Activated T-helper 17 cell treated with anti-CD3 and anti-CD28 coated beads, Interleukin-2, amount 50 U/mL, for 72 hours (primary cell): ENCODE measurements around the gene RPL29. TPM values are rescaled to one million over a fixed set of nuclear protein-coding genes. Genes with fewer than 3 reads are reported as not detected.
"Not testable (repeated sequence)": the region's sequence is repeated elsewhere in the genome, so short reads cannot be mapped to it uniquely, and the experiment has no call there.

Source experiments
- ATAC-seq: fragments of 150-1000 bp; cut with Tn5 transposase; replicated peaks from 2 replicates; pipeline ENCODE4 v1.10.0; 2021; ENCODE audit warnings: mild to moderate bottlenecking, moderate library complexity
- H3K27ac Mint-ChIP-seq: one replicate; pipeline ENCODE4 v1.8.0; 2022; ENCODE audit warnings: mixed read lengths
- H3K27me3 Mint-ChIP-seq: one replicate; pipeline ENCODE4 v1.8.0; 2022; ENCODE audit warnings: mixed read lengths
- H3K36me3 Mint-ChIP-seq: one replicate; pipeline ENCODE4 v1.8.0; 2022; ENCODE audit warnings: low read depth, mild to moderate bottlenecking, mixed read lengths
- H3K4me1 Mint-ChIP-seq: one replicate; pipeline ENCODE4 v1.8.0; 2022; ENCODE audit warnings: mixed read lengths
- H3K4me3 Mint-ChIP-seq: one replicate; pipeline ENCODE4 v1.8.0; 2022; ENCODE audit warnings: mild to moderate bottlenecking, mixed read lengths
- H3K9me3 Mint-ChIP-seq: one replicate; pipeline ENCODE4 v1.8.0; 2022; ENCODE audit warnings: mixed read lengths
- total RNA-seq, 2 donors: library from RNA; stranded (reverse); gene quantifications; one replicate each; pipeline ENCODE4 v1.2.3, GENCODE V29; 2022

Gene RPL29
- total RNA-seq, 2 donors from 2014 or later: 1,433 to 1,498 TPM

GRCh38 chr3:52033748-52034147 lies 38.1 kb upstream of the RPL29 start:
- not testable (repeated sequence) for H3K27me3 Mint-ChIP-seq, ATAC-seq, H3K36me3 Mint-ChIP-seq, H3K27ac Mint-ChIP-seq, H3K4me1 Mint-ChIP-seq, H3K9me3 Mint-ChIP-seq, H3K4me3 Mint-ChIP-seq

GRCh38 chr3:52032702-52033408 lies 37.2 kb upstream of the RPL29 start:
- Mint-ChIP-seq H3K27me3 (no peaks in the 10 kb centered on the region), H3K36me3 (no peaks in the 10 kb centered on the region), H3K4me1 (no peaks in the 10 kb centered on the region), H3K4me3 (no peak overlapping the region), H3K9me3 (no peaks in the 10 kb centered on the region), H3K27ac (no peak overlapping the region)
- no peak for ATAC-seq

GRCh38 chr3:52031896-52032295 lies 36.2 kb upstream of the RPL29 start:
- Mint-ChIP-seq H3K27me3 (no peaks in the 10 kb centered on the region), H3K9me3 (no peaks in the 10 kb centered on the region), H3K27ac (peak overlapping the region; percentile 61), H3K36me3 (no peaks in the 10 kb centered on the region), H3K4me3 (no peak overlapping the region), H3K4me1 (no peaks in the 10 kb centered on the region)
- ATAC-seq: no peak

- Mint-ChIP-seq H3K4me1 (no peaks in the 10 kb centered on the region), H3K4me3 (no peak overlapping the region), H3K9me3 (no peaks in the 10 kb centered on the region), H3K27me3 (no peaks in the 10 kb centered on the region), H3K36me3 (no peaks in the 10 kb centered on the region), H3K27ac (no peak overlapping the region)
- no peak for ATAC-seq
These were observed 35.1 kb upstream of the RPL29 start for GRCh38 chr3:52030714-52031310.

- Mint-ChIP-seq H3K27me3 (no peaks in the 10 kb centered on the region), H3K4me3 (no peak overlapping the region), H3K4me1 (peaks cover 11% of the 10 kb centered on the region), H3K36me3 (no peaks in the 10 kb centered on the region), H3K9me3 (no peaks in the 10 kb centered on the region), H3K27ac (no peak overlapping the region)
- ATAC-seq: no peak
These were observed 33.8 kb upstream of the RPL29 start for GRCh38 chr3:52029535-52029934.

GRCh38 chr3:52029053-52029452 lies 33.4 kb upstream of the RPL29 start:
- Mint-ChIP-seq H3K27ac (no peak overlapping the region), H3K4me3 (no peak overlapping the region), H3K36me3 (no peaks in the 10 kb centered on the region), H3K4me1 (peaks cover 16% of the 10 kb centered on the region), H3K9me3 (no peaks in the 10 kb centered on the region), H3K27me3 (no peaks in the 10 kb centered on the region)
- ATAC-seq: no peak

- no peak overlapping the region for H3K27ac Mint-ChIP-seq
- H3K4me1 Mint-ChIP-seq: peaks cover 17% of the 10 kb centered on the region
- no peaks in the 10 kb centered on the region for H3K27me3 Mint-ChIP-seq
- H3K4me3 Mint-ChIP-seq: no peak overlapping the region
- ATAC-seq: no peak
- no peaks in the 10 kb centered on the region for H3K36me3 Mint-ChIP-seq
- no peaks in the 10 kb centered on the region for H3K9me3 Mint-ChIP-seq
These were observed 32.9 kb upstream of the RPL29 start for GRCh38 chr3:52028572-52028971.

- H3K36me3 Mint-ChIP-seq: no peaks in the 10 kb centered on the region
- ATAC-seq: no peak
- H3K9me3 Mint-ChIP-seq: no peaks in the 10 kb centered on the region
- peaks cover 17% of the 10 kb centered on the region for H3K4me1 Mint-ChIP-seq
- H3K27ac Mint-ChIP-seq: peak overlapping the region; percentile 23
- no peaks in the 10 kb centered on the region for H3K27me3 Mint-ChIP-seq
- no peak overlapping the region for H3K4me3 Mint-ChIP-seq
These were observed 30.3 kb upstream of the RPL29 start for GRCh38 chr3:52026041-52026440.

GRCh38 chr3:52025453-52025852 lies 29.8 kb upstream of the RPL29 start:
- Mint-ChIP-seq H3K27ac (peak overlapping the region; percentile 23), H3K9me3 (no peaks in the 10 kb centered on the region), H3K4me1 (peaks cover 17% of the 10 kb centered on the region), H3K4me3 (no peak overlapping the region), H3K27me3 (no peaks in the 10 kb centered on the region), H3K36me3 (no peaks in the 10 kb centered on the region)
- ATAC-seq: no peak

GRCh38 chr3:52024765-52025452 lies 29.2 kb upstream of the RPL29 start:
- H3K4me3 Mint-ChIP-seq: peak overlapping the region; percentile 15
- no peaks in the 10 kb centered on the region for H3K27me3 Mint-ChIP-seq
- H3K9me3 Mint-ChIP-seq: no peaks in the 10 kb centered on the region
- no peaks in the 10 kb centered on the region for H3K36me3 Mint-ChIP-seq
- H3K27ac Mint-ChIP-seq: peak overlapping the region; percentile 23
- ATAC-seq: no peak
- peaks cover 17% of the 10 kb centered on the region for H3K4me1 Mint-ChIP-seq

- Mint-ChIP-seq H3K36me3 (no peaks in the 10 kb centered on the region), H3K4me1 (peaks cover 17% of the 10 kb centered on the region)
These were observed 28.4 kb upstream of the RPL29 start for GRCh38 chr3:52023860-52024764.

GRCh38 chr3:52023101-52023770 lies 27.5 kb upstream of the RPL29 start:
- Mint-ChIP-seq H3K9me3 (no peaks in the 10 kb centered on the region), H3K27me3 (no peaks in the 10 kb centered on the region), H3K4me3 (no peak overlapping the region), H3K36me3 (no peaks in the 10 kb centered on the region), H3K27ac (no peak overlapping the region), H3K4me1 (peaks cover 17% of the 10 kb centered on the region)
- no peak for ATAC-seq

More at GRCh38 chr3:52023860-52024764, 28.4 kb upstream of the RPL29 start:
- Mint-ChIP-seq H3K27ac (peak overlapping the region; percentile 23), H3K4me3 (no peak overlapping the region), H3K9me3 (no peaks in the 10 kb centered on the region), H3K27me3 (no peaks in the 10 kb centered on the region)
- no peak for ATAC-seq

GRCh38 chr3:52022323-52023100 lies 26.8 kb upstream of the RPL29 start:
- H3K27me3 Mint-ChIP-seq: no peaks in the 10 kb centered on the region
- H3K4me1 Mint-ChIP-seq: peaks cover 17% of the 10 kb centered on the region
- H3K9me3 Mint-ChIP-seq: no peaks in the 10 kb centered on the region
- no peak for ATAC-seq
- H3K4me3 Mint-ChIP-seq: no peak overlapping the region
- H3K27ac Mint-ChIP-seq: no peak overlapping the region
- H3K36me3 Mint-ChIP-seq: no peaks in the 10 kb centered on the region
